GM19035 (cell line): ENCODE measurements around the gene LILRB3.
"Not testable (repeated sequence)": the region's sequence is repeated elsewhere in the genome, so short reads cannot be mapped to it uniquely, and the experiment has no call there.

Source experiments
- ATAC-seq: cut with Tn5 transposase; IDR thresholded peaks from one replicate; pipeline ENCODE4 v1.9.1; 2021; ENCODE audit not compliant: unreplicated experiment

The LILRB3 gene

GRCh38 chr19:54214217-54214616 is 8.6 kb downstream of the LILRB3 start:
- ATAC-seq = not testable (repeated sequence)

GRCh38 chr19:54211235-54211634 is 11.6 kb downstream of the LILRB3 start:
- ATAC-seq = no peak

GRCh38 chr19:54209811-54210494 is 12.9 kb downstream of the LILRB3 start:
- ATAC-seq = no peak

- no peak for ATAC-seq
These were observed 13.6 kb downstream of the LILRB3 start for GRCh38 chr19:54209058-54209810.

- no peak for ATAC-seq
These were observed 14.1 kb downstream of the LILRB3 start for GRCh38 chr19:54208784-54209057.

GRCh38 chr19:54207983-54208783 is 14.6 kb downstream of the LILRB3 start:
- ATAC-seq = no peak

- ATAC-seq = no peak
These were observed 15.2 kb downstream of the LILRB3 start for GRCh38 chr19:54207676-54207982.

- ATAC-seq = not testable (repeated sequence)
These were observed 15.6 kb downstream of the LILRB3 start for GRCh38 chr19:54207193-54207592.

GRCh38 chr19:54206831-54207177 is 16.0 kb downstream of the LILRB3 start:
- ATAC-seq = no peak

- no peak for ATAC-seq
These were observed 16.6 kb downstream of the LILRB3 start for GRCh38 chr19:54206030-54206830.

- ATAC-seq = no peak
These were observed 17.9 kb downstream of the LILRB3 start for GRCh38 chr19:54204767-54205468.

GRCh38 chr19:54203151-54203611 is 19.6 kb downstream of the LILRB3 start:
- no peak for ATAC-seq

GRCh38 chr19:54201980-54202379 is 20.8 kb downstream of the LILRB3 start:
- ATAC-seq = no peak

GRCh38 chr19:54201172-54201701 is 21.6 kb downstream of the LILRB3 start:
- no peak for ATAC-seq

- no peak for ATAC-seq
These were observed 23.4 kb downstream of the LILRB3 start for GRCh38 chr19:54199401-54199800.

- no peak for ATAC-seq
These were observed 25.7 kb downstream of the LILRB3 start for GRCh38 chr19:54197121-54197520.

GRCh38 chr19:54196536-54196935 is 26.3 kb downstream of the LILRB3 start:
- ATAC-seq = no peak

GRCh38 chr19:54194463-54194862 is 28.3 kb downstream of the LILRB3 start:
- not testable (repeated sequence) for ATAC-seq

- ATAC-seq = no peak
These were observed 29.8 kb downstream of the LILRB3 start for GRCh38 chr19:54193011-54193410.

- no peak for ATAC-seq
These were observed 30.9 kb downstream of the LILRB3 start for GRCh38 chr19:54191811-54192453.
